ENCODE data around the gene SMARCAL1. TPM values are rescaled to one million over a fixed set of nuclear protein-coding genes. Genes with fewer than 3 reads are reported as not detected.

SMARCAL1 gene
- 10.7 and 19.9 TPM in 2 replicates for total RNA-seq
- 18.8 and 22.0 TPM in 2 replicates for polyA plus RNA-seq

DNA sequence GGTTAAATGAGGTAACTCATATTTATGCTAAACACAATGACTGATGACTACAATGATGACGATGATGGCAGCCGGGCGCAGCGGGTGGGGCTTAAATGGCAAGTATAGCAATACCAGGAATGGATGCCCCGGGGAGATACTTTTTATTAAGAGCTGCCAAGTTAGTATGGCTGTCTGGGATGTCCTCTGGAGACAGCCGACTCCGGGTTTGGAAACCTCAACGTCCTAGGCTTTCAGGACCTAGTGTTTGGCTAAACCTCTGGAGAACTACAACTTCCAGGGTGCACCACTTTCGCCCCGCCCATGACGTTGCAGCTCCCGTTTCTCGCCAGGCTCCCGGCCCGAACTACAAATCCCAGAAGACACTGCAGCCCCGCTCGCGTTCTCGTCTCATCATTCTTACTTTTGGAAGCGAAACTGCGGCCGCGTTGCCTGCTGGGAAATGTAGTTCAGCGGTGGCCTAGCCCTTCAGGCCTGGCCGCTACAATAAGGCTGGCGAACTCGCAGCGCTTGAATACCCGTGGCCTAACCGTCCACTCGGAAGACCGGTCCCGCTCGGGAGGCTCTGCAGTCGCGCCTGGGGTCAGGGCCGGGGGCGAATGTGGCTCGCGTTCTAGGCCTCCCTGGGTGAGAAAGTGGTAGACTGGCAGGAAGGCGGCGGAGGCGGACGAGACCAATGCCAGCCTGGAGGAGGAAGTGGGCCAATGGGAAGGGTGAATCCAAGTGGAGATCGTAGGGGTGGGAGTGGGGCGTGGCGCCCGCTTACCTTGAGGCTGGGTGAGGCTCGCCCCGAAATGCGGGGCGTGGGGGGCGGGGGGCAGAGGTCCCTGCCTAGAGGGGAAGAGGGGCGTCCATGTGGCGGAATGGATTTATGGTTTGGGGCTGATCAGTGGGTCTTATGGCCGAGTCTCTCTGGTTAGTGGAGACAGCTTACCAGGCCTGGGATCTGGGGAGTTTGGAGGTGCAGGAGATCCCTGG, at the start of gene SMARCAL1:
SMARCAL1 (plus strand) TSS at position 463 of the 978 bp plus-strand sequence. CDS start 2,221 bp downstream, outside the sequence.
- H3K79me2 ChIP-seq = peaks cover 13% of the 10 kb centered on the region
- H3K27me3 ChIP-seq = peaks cover 8% of the 10 kb centered on the region
- peak within 1 kb of the TSS; percentile 87 for H2AFZ ChIP-seq
- no peaks in the 10 kb centered on the region for H4K20me1 ChIP-seq (ENCODE audit: insufficient read depth, poor library complexity, severe bottlenecking)
- H3K36me3 ChIP-seq (replicated peaks; ENCODE audit: insufficient read depth, low read depth) = no peaks in the 10 kb centered on the region
- TF ChIP-seq, protein P1, sequence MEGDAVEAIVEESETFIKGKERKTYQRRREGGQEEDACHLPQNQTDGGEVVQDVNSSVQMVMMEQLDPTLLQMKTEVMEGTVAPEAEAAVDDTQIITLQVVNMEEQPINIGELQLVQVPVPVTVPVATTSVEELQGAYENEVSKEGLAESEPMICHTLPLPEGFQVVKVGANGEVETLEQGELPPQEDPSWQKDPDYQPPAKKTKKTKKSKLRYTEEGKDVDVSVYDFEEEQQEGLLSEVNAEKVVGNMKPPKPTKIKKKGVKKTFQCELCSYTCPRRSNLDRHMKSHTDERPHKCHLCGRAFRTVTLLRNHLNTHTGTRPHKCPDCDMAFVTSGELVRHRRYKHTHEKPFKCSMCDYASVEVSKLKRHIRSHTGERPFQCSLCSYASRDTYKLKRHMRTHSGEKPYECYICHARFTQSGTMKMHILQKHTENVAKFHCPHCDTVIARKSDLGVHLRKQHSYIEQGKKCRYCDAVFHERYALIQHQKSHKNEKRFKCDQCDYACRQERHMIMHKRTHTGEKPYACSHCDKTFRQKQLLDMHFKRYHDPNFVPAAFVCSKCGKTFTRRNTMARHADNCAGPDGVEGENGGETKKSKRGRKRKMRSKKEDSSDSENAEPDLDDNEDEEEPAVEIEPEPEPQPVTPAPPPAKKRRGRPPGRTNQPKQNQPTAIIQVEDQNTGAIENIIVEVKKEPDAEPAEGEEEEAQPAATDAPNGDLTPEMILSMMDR (IDR thresholded peaks at IDR 0.05; ENCODE audit: poor library complexity) = no peak
- TF ChIP-seq EZH2phosphoT487 (IDR thresholded peaks at IDR 0.05; ENCODE audit: low read depth, severe bottlenecking, unreplicated experiment) (no peak), EZH2 (IDR thresholded peaks at IDR 0.05; ENCODE audit: borderline replicate concordance) (no peak)
- peak within 1 kb of the TSS; percentile 81 for H3K4me3 ChIP-seq
- H3K4me2 ChIP-seq = peak within 1 kb of the TSS; percentile 77
- WGBS (ENCODE audit: low lambda C conversion rate, missing lambda C conversion rate) = 9% methylated on average over 48 of the region's 56 CpGs
- peak within 1 kb of the TSS; percentile 95 for H3K27ac ChIP-seq
- no peaks in the 10 kb centered on the region for H3K9me3 ChIP-seq (ENCODE audit: low read depth)
- no peaks in the 10 kb centered on the region for H3K9me2 ChIP-seq (replicated peaks; ENCODE audit: insufficient read depth)
- no peaks in the 10 kb centered on the region for H3K4me1 ChIP-seq (ENCODE audit: insufficient read depth)
- peak; percentile 98 for DNase-seq (ENCODE audit: low spot score)

DNA sequence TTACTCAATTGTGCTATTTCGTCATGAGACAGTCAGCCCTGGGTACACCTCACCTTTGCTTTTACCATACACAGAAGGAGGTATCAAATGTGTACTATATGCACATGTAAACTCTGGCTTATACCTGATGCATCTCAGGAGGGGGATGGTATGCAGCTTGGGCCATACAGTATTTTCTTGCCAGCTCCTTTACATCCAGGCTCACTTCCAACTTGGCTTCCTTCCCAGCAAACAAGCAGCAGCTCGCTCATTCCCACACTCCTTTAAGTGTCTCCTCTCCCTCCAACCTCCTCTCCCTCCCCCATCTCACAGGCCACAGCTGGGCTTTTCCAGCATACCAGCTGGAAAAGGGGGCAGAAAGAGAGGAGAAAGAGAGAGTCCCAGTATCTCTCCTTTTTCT, 49.6 kb upstream of the SMARCAL1 start:
- Histone ChIP-seq H3K36me3 (replicated peaks; ENCODE audit: insufficient read depth, low read depth) (no peaks in the 10 kb centered on the region), H3K79me2 (no peaks in the 10 kb centered on the region), H2AFZ (no peak overlapping the region), H3K4me1 (ENCODE audit: insufficient read depth) (no peaks in the 10 kb centered on the region), H4K20me1 (ENCODE audit: insufficient read depth, poor library complexity, severe bottlenecking) (no peaks in the 10 kb centered on the region), H3K4me3 (no peak overlapping the region), H3K4me2 (no peak overlapping the region), H3K27ac (no peak overlapping the region), H3K9me2 (replicated peaks; ENCODE audit: insufficient read depth) (no peaks in the 10 kb centered on the region), H3K9me3 (ENCODE audit: low read depth) (no peaks in the 10 kb centered on the region), H3K27me3 (peaks cover 30% of the 10 kb centered on the region)
- TF ChIP-seq EZH2 (IDR thresholded peaks at IDR 0.05; ENCODE audit: borderline replicate concordance) = no peak
- TF ChIP-seq EZH2phosphoT487 (IDR thresholded peaks at IDR 0.05; ENCODE audit: low read depth, severe bottlenecking, unreplicated experiment) = no peak
- TF ChIP-seq, protein P1 (IDR thresholded peaks at IDR 0.05; ENCODE audit: poor library complexity) = no peak
- peak; percentile 50 for DNase-seq (ENCODE audit: low spot score)
- 62% methylated on average over 2 of the region's 2 CpGs for WGBS (ENCODE audit: low lambda C conversion rate, missing lambda C conversion rate)

DNA sequence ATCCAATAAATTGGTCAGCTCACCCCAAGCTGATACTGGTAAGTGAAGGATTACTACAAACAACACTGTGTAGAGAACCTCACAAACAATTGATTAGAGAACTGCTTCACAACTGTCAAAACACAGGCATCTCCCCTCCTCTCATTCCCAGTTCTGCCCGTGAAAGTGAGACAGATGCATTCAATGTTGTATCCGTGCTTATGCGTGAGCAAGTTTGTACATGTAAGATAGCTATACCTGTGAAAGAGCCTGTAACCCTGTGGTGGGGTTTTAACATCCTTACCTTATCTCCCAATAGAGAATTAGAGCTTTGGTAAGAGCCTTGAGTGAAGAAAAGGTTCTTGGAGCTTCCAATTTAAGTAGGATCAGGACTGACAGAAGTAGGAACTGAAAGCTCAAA, 49.1 kb upstream of the SMARCAL1 start:
- no peak overlapping the region for H3K27ac ChIP-seq
- H3K36me3 ChIP-seq (replicated peaks; ENCODE audit: insufficient read depth, low read depth) = no peaks in the 10 kb centered on the region
- H3K4me3 ChIP-seq = no peak overlapping the region
- no peaks in the 10 kb centered on the region for H3K9me2 ChIP-seq (replicated peaks; ENCODE audit: insufficient read depth)
- H2AFZ ChIP-seq = no peak overlapping the region
- H3K27me3 ChIP-seq = peaks cover 31% of the 10 kb centered on the region
- H3K4me2 ChIP-seq = no peak overlapping the region
- DNase-seq (ENCODE audit: low spot score) = no peak
- H3K79me2 ChIP-seq = no peaks in the 10 kb centered on the region
- no peaks in the 10 kb centered on the region for H4K20me1 ChIP-seq (ENCODE audit: insufficient read depth, poor library complexity, severe bottlenecking)
- H3K4me1 ChIP-seq (ENCODE audit: insufficient read depth) = no peaks in the 10 kb centered on the region
- WGBS (ENCODE audit: low lambda C conversion rate, missing lambda C conversion rate) = 76% methylated on average over 3 of the region's 3 CpGs
- TF ChIP-seq EZH2 (IDR thresholded peaks at IDR 0.05; ENCODE audit: borderline replicate concordance) (no peak), EZH2phosphoT487 (IDR thresholded peaks at IDR 0.05; ENCODE audit: low read depth, severe bottlenecking, unreplicated experiment) (no peak)
- TF ChIP-seq, protein P1 (IDR thresholded peaks at IDR 0.05; ENCODE audit: poor library complexity) = no peak
- H3K9me3 ChIP-seq (ENCODE audit: low read depth) = no peaks in the 10 kb centered on the region

All from hepatocyte (in vitro differentiated cells).